ENCODE measurements around the gene MMP28. TPM values are rescaled to one million over a fixed set of nuclear protein-coding genes. Genes with fewer than 3 reads are reported as not detected.

The MMP28 gene
- total RNA-seq, 1 experiment from 2014 or later = not detected

GRCh38 chr17:35740216-35740615 is 55.2 kb downstream of the MMP28 start:
- Histone ChIP-seq H3K27me3 (ENCODE audit: insufficient read depth, low read length) (peaks cover 17% of the 10 kb centered on the region; the same call in 1 of the 2 replicates), H3K79me1 (ENCODE audit: insufficient read depth, low read depth, low read length, poor library complexity, severe bottlenecking) (no peaks in the 10 kb centered on the region), H3K27ac (ENCODE audit: insufficient read length, low read depth, low read length) (no peak overlapping the region), H3K9me3 (ENCODE audit: control insufficient read depth, low read depth, low read length) (no peaks in the 10 kb centered on the region), H3K4me1 (ENCODE audit: insufficient read depth, low read length) (no peaks in the 10 kb centered on the region), H3K56ac (ENCODE audit: insufficient read length, low read depth, low read length) (no peak overlapping the region), H3K79me2 (ENCODE audit: insufficient read depth, low read length) (no peaks in the 10 kb centered on the region), H4K91ac (ENCODE audit: insufficient read length, low read depth, low read length) (no peak overlapping the region), H4K5ac (ENCODE audit: insufficient read length, low read depth, low read length) (no peak overlapping the region), H2BK5ac (ENCODE audit: insufficient read length, low read length) (no peak overlapping the region), H3K23ac (ENCODE audit: insufficient read length, low read depth, low read length) (no peak overlapping the region), H2BK15ac (ENCODE audit: low read depth, low read length) (no peak overlapping the region), H3K4ac (ENCODE audit: low read depth, low read length) (no peak overlapping the region), H3K4me2 (ENCODE audit: insufficient read depth, insufficient read length, low read length) (no peak overlapping the region), H4K20me1 (ENCODE audit: control insufficient read depth, insufficient read depth, insufficient read length) (no peaks in the 10 kb centered on the region), H3T11ph (ENCODE audit: low read length) (no peak overlapping the region), H2BK120ac (ENCODE audit: low read depth, low read length, poor library complexity, severe bottlenecking) (no peak overlapping the region), H3K14ac (ENCODE audit: insufficient read depth, low read length) (no peak overlapping the region), H4K8ac (replicated peaks; ENCODE audit: insufficient read length, low read depth, low read length) (no peak overlapping the region), H3K23me2 (ENCODE audit: insufficient read length, low read depth, low read length, poor library complexity, severe bottlenecking) (peaks cover 4% of the 10 kb centered on the region), H2AFZ (ENCODE audit: low read length) (no peak overlapping the region), H2AK5ac (ENCODE audit: insufficient read length, low read length) (no peak overlapping the region), H3K18ac (ENCODE audit: insufficient read length, low read depth, low read length) (no peak overlapping the region), H3K9ac (ENCODE audit: extremely low read depth, insufficient read length, low read length) (no peak overlapping the region), H2BK20ac (ENCODE audit: low read depth, low read length, poor library complexity, severe bottlenecking) (no peak overlapping the region), H2BK12ac (ENCODE audit: insufficient read length, low read depth, low read length) (no peak overlapping the region)
- no peak for TF ChIP-seq CTCF (conservative IDR thresholded peaks at IDR 0.05)
- Mint-ChIP-seq H3K9me3 (peaks cover 0 to 6% of the 10 kb centered on the region in 2 experiments; a peak in 2 of 5 replicates), H3K36me3 (ENCODE audit: insufficient read depth in 1 of 3, low read depth in 3 of 3) (no peaks in the 10 kb centered on the region; a peak in 1 of 7 replicates), H3K4me1 (peaks cover 7 to 13% of the 10 kb centered on the region in 2 experiments), H3K4me3 (no peak overlapping the region), H3K27ac (no peak overlapping the region), H3K27me3 (ENCODE audit: low read depth) (peaks cover 71% of the 10 kb centered on the region)
- DNase-seq = no peak
- WGBS (ENCODE audit: extremely low coverage, insufficient read length, low lambda C conversion rate) = no CpG with 5 or more reads among the region's 7 CpGs

Data from H9 (cell line).